Measurements from ENCODE around the gene SURF2. TPM values are rescaled to one million over a fixed set of nuclear protein-coding genes. Genes with fewer than 3 reads are reported as not detected.

SURF2 gene
- total and polyA plus RNA-seq, 9 of the 15 experiments (the other 6 are each of a cell fraction or from before 2014, with no cell fraction given): 5.5 to 82.5 (median 21.3) TPM

GRCh38 chr9:133396952-133397351 is 40.6 kb downstream of the SURF2 start (continued):
- TF ChIP-seq BRD9 (IDR thresholded peaks at IDR 0.05; ENCODE audit: low read depth, partially characterized antibody) (no peak), XRCC3 (IDR thresholded peaks at IDR 0.05) (no peak), TEAD4 (IDR thresholded peaks at IDR 0.05; ENCODE audit: low read length) (no peak), TEAD4 (CRISPR knock-in tag; IDR thresholded peaks at IDR 0.05; ENCODE audit: borderline replicate concordance) (no peak), RAD21 (CRISPR knock-in tag; conservative IDR thresholded peaks at IDR 0.05 in 1 of 2, IDR thresholded peaks at IDR 0.05 in 1 of 2) (peak in 1 of 2 experiments; percentile 53; a peak in 2 of 4 replicates), ELK3 (CRISPR knock-in tag; IDR thresholded peaks at IDR 0.05) (no peak), NEUROD1 (IDR thresholded peaks at IDR 0.05; ENCODE audit: borderline replicate concordance, low read depth, low read length, partially characterized antibody) (no peak), TAF7 (tag; IDR thresholded peaks at IDR 0.05) (no peak), ZNF511 (CRISPR knock-in tag; IDR thresholded peaks at IDR 0.05) (no peak), ZC3H8 (IDR thresholded peaks at IDR 0.05) (no peak), BDP1 (IDR thresholded peaks at IDR 0.05; ENCODE audit: insufficient read depth, insufficient read length) (no peak), ZNF830 (CRISPR knock-in tag; IDR thresholded peaks at IDR 0.05) (no peak), ARHGAP35 (IDR thresholded peaks at IDR 0.05; ENCODE audit: partially characterized antibody) (no peak), BACH1 (tag; IDR thresholded peaks at IDR 0.05) (no peak), NRF1 (conservative IDR thresholded peaks at IDR 0.05 in 1 of 2, IDR thresholded peaks at IDR 0.05 in 1 of 2) (0 out of 4 replicates have a peak, but pooled peaks of 1 of the 2 experiments have one; percentile 14), ZNF589 (CRISPR knock-in tag; IDR thresholded peaks at IDR 0.05; ENCODE audit: low read depth) (no peak), GTF2E2 (tag; IDR thresholded peaks at IDR 0.05) (no peak), FOXK1 (CRISPR knock-in tag; IDR thresholded peaks at IDR 0.05; ENCODE audit: borderline replicate concordance) (no peak), CBX8 (IDR thresholded peaks at IDR 0.05; ENCODE audit: borderline replicate concordance, extremely low read depth, low read depth, low read length, poor library complexity, severe bottlenecking) (no peak)
- TF ChIP-seq, protein P1, sequence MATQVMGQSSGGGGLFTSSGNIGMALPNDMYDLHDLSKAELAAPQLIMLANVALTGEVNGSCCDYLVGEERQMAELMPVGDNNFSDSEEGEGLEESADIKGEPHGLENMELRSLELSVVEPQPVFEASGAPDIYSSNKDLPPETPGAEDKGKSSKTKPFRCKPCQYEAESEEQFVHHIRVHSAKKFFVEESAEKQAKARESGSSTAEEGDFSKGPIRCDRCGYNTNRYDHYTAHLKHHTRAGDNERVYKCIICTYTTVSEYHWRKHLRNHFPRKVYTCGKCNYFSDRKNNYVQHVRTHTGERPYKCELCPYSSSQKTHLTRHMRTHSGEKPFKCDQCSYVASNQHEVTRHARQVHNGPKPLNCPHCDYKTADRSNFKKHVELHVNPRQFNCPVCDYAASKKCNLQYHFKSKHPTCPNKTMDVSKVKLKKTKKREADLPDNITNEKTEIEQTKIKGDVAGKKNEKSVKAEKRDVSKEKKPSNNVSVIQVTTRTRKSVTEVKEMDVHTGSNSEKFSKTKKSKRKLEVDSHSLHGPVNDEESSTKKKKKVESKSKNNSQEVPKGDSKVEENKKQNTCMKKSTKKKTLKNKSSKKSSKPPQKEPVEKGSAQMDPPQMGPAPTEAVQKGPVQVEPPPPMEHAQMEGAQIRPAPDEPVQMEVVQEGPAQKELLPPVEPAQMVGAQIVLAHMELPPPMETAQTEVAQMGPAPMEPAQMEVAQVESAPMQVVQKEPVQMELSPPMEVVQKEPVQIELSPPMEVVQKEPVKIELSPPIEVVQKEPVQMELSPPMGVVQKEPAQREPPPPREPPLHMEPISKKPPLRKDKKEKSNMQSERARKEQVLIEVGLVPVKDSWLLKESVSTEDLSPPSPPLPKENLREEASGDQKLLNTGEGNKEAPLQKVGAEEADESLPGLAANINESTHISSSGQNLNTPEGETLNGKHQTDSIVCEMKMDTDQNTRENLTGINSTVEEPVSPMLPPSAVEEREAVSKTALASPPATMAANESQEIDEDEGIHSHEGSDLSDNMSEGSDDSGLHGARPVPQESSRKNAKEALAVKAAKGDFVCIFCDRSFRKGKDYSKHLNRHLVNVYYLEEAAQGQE (IDR thresholded peaks at IDR 0.05; ENCODE audit: borderline replicate concordance): peak; percentile 44; the same call in 1 of the 2 replicates
- TF ChIP-seq, protein P1 (CRISPR knock-in tag; IDR thresholded peaks at IDR 0.05; ENCODE audit: low read depth): no peak
